GM18861 (cell line): Measurements from ENCODE around the gene FAAP100.

Source experiments
- ATAC-seq: cut with Tn5 transposase; IDR thresholded peaks from one replicate; pipeline ENCODE4 v1.9.1; 2021; ENCODE audit not compliant: unreplicated experiment

FAAP100 gene

DNA sequence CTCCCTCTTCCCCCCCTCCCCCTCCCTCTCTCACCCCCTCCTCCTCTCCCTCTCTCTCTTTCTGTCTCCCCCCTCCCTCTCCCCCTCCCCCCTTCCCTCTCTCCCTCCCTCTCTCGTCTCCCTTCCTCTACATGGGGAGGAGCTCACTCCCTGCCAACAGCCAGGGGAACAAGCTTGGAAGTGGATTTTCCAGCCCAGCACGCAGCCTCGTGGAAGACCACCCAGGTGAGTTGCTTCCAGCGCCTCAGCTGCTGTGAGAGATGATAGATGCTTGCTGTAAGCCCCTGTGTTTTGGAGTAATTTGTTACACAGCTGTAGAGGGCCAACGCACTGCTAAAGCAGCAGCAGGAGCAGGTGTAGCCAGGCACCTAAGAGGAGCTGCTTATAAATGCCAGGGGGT is 60.4 kb downstream of the FAAP100 start:
- no peak for ATAC-seq

DNA sequence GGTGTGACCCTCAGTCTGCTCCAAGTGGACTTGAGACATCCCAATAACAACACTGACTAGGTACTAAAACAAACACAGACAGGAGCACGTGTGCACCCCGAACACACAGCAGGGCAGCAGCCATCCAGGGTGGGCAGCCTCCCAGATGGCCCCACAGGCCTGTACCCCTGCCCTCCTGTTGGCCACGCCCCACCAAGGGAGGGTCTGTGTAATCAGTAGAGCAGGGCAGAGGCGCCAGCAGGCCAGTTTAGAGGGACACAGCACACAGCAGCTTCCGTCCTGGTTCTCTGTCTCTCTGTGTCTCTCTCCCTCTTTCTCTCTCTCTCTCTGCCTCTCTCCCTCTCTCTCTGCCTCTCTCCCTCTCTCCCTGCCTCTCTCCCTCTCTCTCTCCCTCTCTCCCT is 61.0 kb downstream of the FAAP100 start:
- ATAC-seq, result no peak

DNA sequence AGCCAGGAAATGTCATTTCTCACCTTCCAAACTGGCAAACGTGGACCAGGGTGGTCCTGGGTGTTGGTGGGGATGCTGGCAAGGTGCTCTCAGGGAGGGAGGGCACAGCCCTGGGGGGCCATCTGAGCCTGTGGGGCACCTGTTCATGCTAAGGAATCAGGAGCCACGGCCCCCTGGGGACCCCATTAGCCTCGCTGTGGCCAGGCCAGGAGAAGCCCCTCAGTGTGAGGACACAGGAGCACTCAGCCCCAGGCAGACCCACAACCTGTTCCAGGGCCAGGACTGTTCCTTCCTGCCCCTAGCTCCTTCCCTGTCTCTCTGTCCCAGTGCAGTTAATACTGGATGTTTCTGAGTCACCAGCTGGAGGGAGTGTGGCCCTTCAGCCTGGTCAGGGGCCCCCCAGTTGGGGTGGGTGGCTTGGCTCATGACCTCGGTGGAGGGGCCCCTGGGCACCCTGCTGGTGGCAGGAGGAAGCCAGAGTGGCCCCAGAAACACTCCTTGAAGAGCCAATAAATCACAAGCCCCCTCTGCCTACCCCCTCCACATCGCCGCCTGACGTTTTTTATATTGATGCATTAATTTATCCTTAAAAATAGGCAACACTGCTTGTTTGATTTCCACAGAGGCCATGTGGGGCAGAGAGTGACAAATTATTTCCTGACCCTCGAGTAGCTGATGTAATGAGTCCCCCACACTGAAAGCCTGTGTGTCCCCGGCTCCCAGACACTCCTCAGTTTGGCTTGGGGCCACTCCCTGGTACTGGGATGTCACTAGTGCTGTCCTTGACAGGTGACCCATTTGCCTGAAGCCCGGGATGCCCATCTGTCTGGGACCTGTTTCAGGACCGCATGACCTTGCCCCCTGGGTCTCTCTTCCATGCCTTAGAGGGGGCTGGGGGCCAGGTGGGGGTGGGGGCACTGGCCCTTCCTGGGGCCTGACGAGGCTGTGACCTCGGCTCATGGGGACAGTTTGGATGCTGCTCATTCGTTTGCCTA is 61.9 kb downstream of the FAAP100 start:
- no peak for ATAC-seq
